ENCODE measurements around the gene AIG1. TPM values are rescaled to one million over a fixed set of nuclear protein-coding genes. Genes with fewer than 3 reads are reported as not detected.

The AIG1 gene
- polyA plus RNA-seq, 1 of the 3 experiments (the other 2 are of a cell fraction) = 36.8 TPM

DNA sequence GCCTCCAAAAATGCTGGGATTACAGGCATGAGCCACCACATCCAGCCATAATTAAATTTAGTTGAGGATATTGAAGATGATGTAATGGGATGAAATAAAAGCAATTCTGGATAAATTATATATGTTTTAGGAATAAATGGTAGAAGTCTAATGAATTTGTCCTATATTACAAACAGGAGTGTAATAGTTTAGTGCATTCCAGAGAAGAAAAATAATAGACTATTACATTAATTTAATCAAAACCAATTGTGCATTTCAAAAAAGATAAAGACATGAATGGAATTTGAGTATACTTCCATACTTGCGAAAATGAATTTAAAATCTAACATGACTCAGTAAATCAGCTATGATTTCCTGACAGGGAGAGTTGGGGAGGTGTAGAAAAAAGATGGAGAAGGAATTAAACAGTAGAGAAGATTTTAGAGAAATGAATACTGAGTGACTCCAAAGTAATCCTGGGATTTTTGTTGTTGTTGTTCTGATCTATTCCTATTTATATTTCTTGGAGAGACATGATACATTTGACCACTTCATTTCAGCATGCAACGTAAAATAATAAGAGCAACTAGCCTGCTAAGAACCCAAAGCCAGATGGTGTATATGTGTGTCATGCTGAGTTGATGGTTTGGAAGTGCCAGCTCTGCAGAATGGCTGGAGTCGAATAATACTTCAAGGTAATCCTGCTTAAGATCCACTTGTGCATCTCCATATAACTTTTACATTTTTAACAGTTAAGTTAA, 67.4 kb downstream of the AIG1 start:
- Histone ChIP-seq H3K79me2 (ENCODE audit: insufficient read depth) (no peaks in the 10 kb centered on the region), H3K9ac (no peak overlapping the region), H4K20me1 (ENCODE audit: insufficient read depth) (no peaks in the 10 kb centered on the region), H3K4me1 (ENCODE audit: control insufficient read depth in 1 of 2, insufficient read depth in 2 of 2, low read depth in 1 of 2, low read length in 1 of 2) (peaks cover 0 to 3% of the 10 kb centered on the region in 2 experiments; a peak in 2 of 4 replicates), H3K27ac (ENCODE audit: low read depth in 2 of 2, low read length in 1 of 2) (peak overlapping the region in 1 of 2 experiments; percentile 36; a peak in 1 of 4 replicates), H3K36me3 (replicated peaks in 1 of 2; ENCODE audit: control insufficient read depth in 1 of 2, insufficient read depth in 2 of 2, low read length in 1 of 2) (peaks cover 0 to 11% of the 10 kb centered on the region in 2 experiments), H3K4me2 (no peak overlapping the region), H3K9me3 (no peaks in the 10 kb centered on the region), H3K27me3 (ENCODE audit: insufficient read depth) (no peaks in the 10 kb centered on the region), H3K9me2 (no peaks in the 10 kb centered on the region), H3K4me3 (ENCODE audit: low read depth in 2 of 2, low read length in 1 of 2) (no peak overlapping the region), H3F3A (replicated peaks; ENCODE audit: insufficient read depth) (peaks cover 7% of the 10 kb centered on the region), H2AFZ (ENCODE audit: low read depth) (no peak overlapping the region; the same call in 1 of the 2 replicates)
- TF ChIP-seq ELF1 (IDR thresholded peaks at IDR 0.05) = no peak
- ChIA-PET CTCF (no interaction called here), POLR2A (no interaction called here)
- WGBS (ENCODE audit: low lambda C conversion rate) = 64% methylated on average over 3 of the region's 3 CpGs
- DNase-seq = no peak

DNA sequence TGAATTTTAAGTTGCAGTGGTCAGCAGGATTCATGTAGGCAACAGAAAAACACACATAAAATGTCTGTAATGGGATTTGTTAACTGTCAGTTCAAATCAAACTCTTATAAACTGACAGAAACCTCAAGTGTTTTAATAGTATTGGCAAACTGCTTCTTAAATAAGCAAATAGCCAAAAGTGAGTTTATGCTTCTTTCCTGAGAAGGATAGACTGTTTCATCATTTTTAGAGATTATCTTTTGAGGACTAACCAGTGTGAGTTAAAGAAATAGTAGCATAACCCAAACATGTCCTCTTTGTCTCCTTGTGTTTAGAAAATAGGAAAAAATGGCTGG, 68.0 kb downstream of the AIG1 start:
- Histone ChIP-seq H3K4me3 (ENCODE audit: low read depth in 2 of 2, low read length in 1 of 2) (no peak overlapping the region), H4K20me1 (ENCODE audit: insufficient read depth) (no peaks in the 10 kb centered on the region), H2AFZ (ENCODE audit: low read depth) (no peak overlapping the region; the same call in 1 of the 2 replicates), H3K27ac (ENCODE audit: low read depth in 2 of 2, low read length in 1 of 2) (peak overlapping the region in 1 of 2 experiments; percentile 36; a peak in 1 of 4 replicates), H3K9ac (no peak overlapping the region), H3K9me3 (no peaks in the 10 kb centered on the region), H3K9me2 (no peaks in the 10 kb centered on the region), H3K36me3 (replicated peaks in 1 of 2; ENCODE audit: control insufficient read depth in 1 of 2, insufficient read depth in 2 of 2, low read length in 1 of 2) (peaks cover 0 to 11% of the 10 kb centered on the region in 2 experiments), H3K4me1 (ENCODE audit: control insufficient read depth in 1 of 2, insufficient read depth in 2 of 2, low read depth in 1 of 2, low read length in 1 of 2) (peaks cover 0 to 3% of the 10 kb centered on the region in 2 experiments; a peak in 2 of 4 replicates), H3F3A (replicated peaks; ENCODE audit: insufficient read depth) (peaks cover 7% of the 10 kb centered on the region), H3K4me2 (no peak overlapping the region), H3K27me3 (ENCODE audit: insufficient read depth) (no peaks in the 10 kb centered on the region), H3K79me2 (ENCODE audit: insufficient read depth) (no peaks in the 10 kb centered on the region)
- POLR2A ChIA-PET = no interaction called here
- DNase-seq = no peak
- CTCF ChIA-PET = no interaction called here
- TF ChIP-seq RFX5 (IDR thresholded peaks at IDR 0.05; ENCODE audit: low read length) (no peak), RXRA (IDR thresholded peaks at IDR 0.05; ENCODE audit: borderline replicate concordance, low read depth) (no peak), SMC3 (IDR thresholded peaks at IDR 0.05; ENCODE audit: low read depth, low read length) (no peak), POLR2AphosphoS5 (IDR thresholded peaks at IDR 0.05; ENCODE audit: low read depth, low read length) (no peak), YY1 (IDR thresholded peaks at IDR 0.05; ENCODE audit: low read depth) (no peak), FOXM1 (IDR thresholded peaks at IDR 0.05; ENCODE audit: low read depth) (no peak), GABPA (IDR thresholded peaks at IDR 0.05; ENCODE audit: low read depth) (no peak), NRF1 (IDR thresholded peaks at IDR 0.05; ENCODE audit: low read depth, low read length) (no peak), RCOR1 (IDR thresholded peaks at IDR 0.05; ENCODE audit: low read length) (no peak), JUND (IDR thresholded peaks at IDR 0.05) (no peak), FOSL2 (IDR thresholded peaks at IDR 0.05; ENCODE audit: borderline replicate concordance, low read depth) (no peak), EZH2phosphoT487 (IDR thresholded peaks at IDR 0.05; ENCODE audit: borderline replicate concordance, low read depth) (no peak)
- TF ChIP-seq, protein P1, sequence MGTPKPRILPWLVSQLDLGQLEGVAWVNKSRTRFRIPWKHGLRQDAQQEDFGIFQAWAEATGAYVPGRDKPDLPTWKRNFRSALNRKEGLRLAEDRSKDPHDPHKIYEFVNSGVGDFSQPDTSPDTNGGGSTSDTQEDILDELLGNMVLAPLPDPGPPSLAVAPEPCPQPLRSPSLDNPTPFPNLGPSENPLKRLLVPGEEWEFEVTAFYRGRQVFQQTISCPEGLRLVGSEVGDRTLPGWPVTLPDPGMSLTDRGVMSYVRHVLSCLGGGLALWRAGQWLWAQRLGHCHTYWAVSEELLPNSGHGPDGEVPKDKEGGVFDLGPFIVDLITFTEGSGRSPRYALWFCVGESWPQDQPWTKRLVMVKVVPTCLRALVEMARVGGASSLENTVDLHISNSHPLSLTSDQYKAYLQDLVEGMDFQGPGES (IDR thresholded peaks at IDR 0.05; ENCODE audit: low read depth, low read length) = no peak
- TF ChIP-seq, protein P2, sequence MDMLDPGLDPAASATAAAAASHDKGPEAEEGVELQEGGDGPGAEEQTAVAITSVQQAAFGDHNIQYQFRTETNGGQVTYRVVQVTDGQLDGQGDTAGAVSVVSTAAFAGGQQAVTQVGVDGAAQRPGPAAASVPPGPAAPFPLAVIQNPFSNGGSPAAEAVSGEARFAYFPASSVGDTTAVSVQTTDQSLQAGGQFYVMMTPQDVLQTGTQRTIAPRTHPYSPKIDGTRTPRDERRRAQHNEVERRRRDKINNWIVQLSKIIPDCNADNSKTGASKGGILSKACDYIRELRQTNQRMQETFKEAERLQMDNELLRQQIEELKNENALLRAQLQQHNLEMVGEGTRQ (IDR thresholded peaks at IDR 0.05; ENCODE audit: borderline replicate concordance, low read depth, low read length) = no peak
- TF ChIP-seq, protein P3, sequence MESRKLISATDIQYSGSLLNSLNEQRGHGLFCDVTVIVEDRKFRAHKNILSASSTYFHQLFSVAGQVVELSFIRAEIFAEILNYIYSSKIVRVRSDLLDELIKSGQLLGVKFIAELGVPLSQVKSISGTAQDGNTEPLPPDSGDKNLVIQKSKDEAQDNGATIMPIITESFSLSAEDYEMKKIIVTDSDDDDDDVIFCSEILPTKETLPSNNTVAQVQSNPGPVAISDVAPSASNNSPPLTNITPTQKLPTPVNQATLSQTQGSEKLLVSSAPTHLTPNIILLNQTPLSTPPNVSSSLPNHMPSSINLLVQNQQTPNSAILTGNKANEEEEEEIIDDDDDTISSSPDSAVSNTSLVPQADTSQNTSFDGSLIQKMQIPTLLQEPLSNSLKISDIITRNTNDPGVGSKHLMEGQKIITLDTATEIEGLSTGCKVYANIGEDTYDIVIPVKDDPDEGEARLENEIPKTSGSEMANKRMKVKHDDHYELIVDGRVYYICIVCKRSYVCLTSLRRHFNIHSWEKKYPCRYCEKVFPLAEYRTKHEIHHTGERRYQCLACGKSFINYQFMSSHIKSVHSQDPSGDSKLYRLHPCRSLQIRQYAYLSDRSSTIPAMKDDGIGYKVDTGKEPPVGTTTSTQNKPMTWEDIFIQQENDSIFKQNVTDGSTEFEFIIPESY (IDR thresholded peaks at IDR 0.05; ENCODE audit: borderline replicate concordance, low read depth) = no peak
- TF ChIP-seq, protein P4, sequence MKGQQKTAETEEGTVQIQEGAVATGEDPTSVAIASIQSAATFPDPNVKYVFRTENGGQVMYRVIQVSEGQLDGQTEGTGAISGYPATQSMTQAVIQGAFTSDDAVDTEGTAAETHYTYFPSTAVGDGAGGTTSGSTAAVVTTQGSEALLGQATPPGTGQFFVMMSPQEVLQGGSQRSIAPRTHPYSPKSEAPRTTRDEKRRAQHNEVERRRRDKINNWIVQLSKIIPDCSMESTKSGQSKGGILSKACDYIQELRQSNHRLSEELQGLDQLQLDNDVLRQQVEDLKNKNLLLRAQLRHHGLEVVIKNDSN (IDR thresholded peaks at IDR 0.05; ENCODE audit: borderline replicate concordance, low read depth) = no peak
